HepG2 (cell line): Measurements from ENCODE around the gene GFPT1. TPM values are rescaled to one million over a fixed set of nuclear protein-coding genes. Genes with fewer than 3 reads are reported as not detected.

ENCODE experiments used
- ATAC-seq: fragments of 200-7000 bp; cut with Tn5 transposase; 3 replicates; pipeline ENCODE4 v1.9.1; 2020; ENCODE audit warnings: mild to moderate bottlenecking, moderate library complexity
- BruUV-seq: library from RNA; stranded (reverse); fragments of 400-500 nt; replicated peaks from 2 replicates; lab custom pipeline; 2021; lab: Mats Ljungman, UMichigan
- CTCF ChIA-PET: fragments of 300-600 bp; formaldehyde crosslinking; extraction: SDS; loops from one replicate; lab custom pipeline; 2021; ENCODE audit warnings: low total read pairs, inconsistent platforms, low intra/inter-chr PET ratio; lab: Yijun Ruan, JAX
- POLR2A ChIA-PET: fragments of 350-600 bp; sonication (Branson Sonifier 250); formaldehyde crosslinking; loops from one replicate; lab custom pipeline; 2020; ENCODE audit warnings: antibody characterized with exemption, inconsistent platforms; lab: Yijun Ruan, JAX
- DNase-seq: peaks from one replicate; pipeline ENCODE4 v3.0.0-alpha.2; 2015; ENCODE audit warnings: low spot score
- FAIRE-seq: peaks from 3 replicates; lab custom pipeline; 2011; peaks lifted over from hg19 to GRCh38; lab: Jason Lieb, UNC
- H2AFZ ChIP-seq: one replicate; pipeline ENCODE4 v1.6.1; 2011; ENCODE audit warnings: low read length, inconsistent platforms
- H3K27ac ChIP-seq: fragments of 300-600 bp; 3 replicates; pipeline ENCODE4 v1.8.0; 2011; ENCODE audit warnings: mixed run types, mild to moderate bottlenecking, mixed read lengths, low read length, inconsistent platforms; ENCODE audit not compliant: insufficient read depth; ENCODE audit errors: extremely low read length
- H3K27me3 ChIP-seq, 2 experiments: fragments of 200-600 bp in 1 of 2; 2 replicates in 1 of 2; 3 replicates in 1 of 2; pipeline versions ENCODE4 v1.6.0 to v1.8.0; 2011; ENCODE audit warnings: low read length in 2 of 2, mild to moderate bottlenecking in 2 of 2, moderate library complexity in 2 of 2, inconsistent platforms in 1 of 2; ENCODE audit not compliant: insufficient read depth in 2 of 2, control insufficient read depth in 1 of 2
- H3K36me3 ChIP-seq, 2 experiments: fragments of 200-600 bp in 1 of 2; replicated peaks in 1 of 2; 2 replicates in 1 of 2; 3 replicates in 1 of 2; pipeline versions ENCODE4 v1.5.1 to v1.8.0; 2011; ENCODE audit warnings: low read length in 2 of 2, inconsistent platforms in 1 of 2; ENCODE audit not compliant: insufficient read depth in 2 of 2, control insufficient read depth in 1 of 2
- H3K4me1 ChIP-seq: 2 replicates; pipeline ENCODE4 v1.5.1; 2012; ENCODE audit warnings: low read length, inconsistent platforms; ENCODE audit not compliant: insufficient read depth
- H3K4me2 ChIP-seq: 2 replicates; pipeline ENCODE4 v1.6.0; 2011; ENCODE audit warnings: low read depth, low read length, inconsistent platforms
- H3K4me3 ChIP-seq, 3 experiments: fragments of 200-600 bp in 1 of 3; sonication (generic), shearing (Covaris generic) in 1 of 3; replicated peaks in 1 of 3; 2 replicates each; pipeline ENCODE4 v1.5.1; 2011 to 2016; ENCODE audit warnings: low read length in 3 of 3, inconsistent platforms in 2 of 3, low read depth in 2 of 3, mild to moderate bottlenecking in 2 of 3, control low read depth in 1 of 3, mixed read lengths in 1 of 3; ENCODE audit not compliant: insufficient read depth in 1 of 3
- H3K79me2 ChIP-seq: one replicate; pipeline ENCODE4 v1.6.1; 2011; ENCODE audit warnings: low read length, inconsistent platforms; ENCODE audit not compliant: insufficient read depth
- H3K9ac ChIP-seq: 2 replicates; pipeline ENCODE4 v1.6.0; 2011; ENCODE audit warnings: mild to moderate bottlenecking, low read depth, low read length, inconsistent platforms; ENCODE audit not compliant: insufficient read depth
- H3K9me3 ChIP-seq: 2 replicates; pipeline ENCODE4 v1.5.1; 2012; ENCODE audit warnings: mild to moderate bottlenecking, low read length
- H4K20me1 ChIP-seq: 2 replicates; pipeline ENCODE4 v1.6.0; 2011; ENCODE audit warnings: inconsistent platforms, mild to moderate bottlenecking, low read length, moderate library complexity; ENCODE audit not compliant: insufficient read depth
- E2F2 ChIP-seq: sonication (generic); formaldehyde crosslinking; IDR thresholded peaks from 2 replicates; pipeline ENCODE4 v1.4.0; 2020; ENCODE audit warnings: missing genetic modification reagents, borderline replicate concordance
- SNAPC4 ChIP-seq: sonication (generic); formaldehyde crosslinking; IDR thresholded peaks from 2 replicates; pipeline ENCODE4 v1.4.0; 2020; ENCODE audit warnings: mild to moderate bottlenecking, missing genetic modification reagents
- ZNF232 ChIP-seq: sonication (generic); formaldehyde crosslinking; IDR thresholded peaks from 2 replicates; pipeline ENCODE4 v1.4.0; 2020; ENCODE audit warnings: missing genetic modification reagents, borderline replicate concordance
- in situ Hi-C: cut with HindIII; loops from 2 replicates; pipeline ENCODE4 v1.10.0; 2017; ENCODE audit warnings: low pct_unique_long_range_greater_than_20kb; ENCODE audit not compliant: extremely low pct_ligation_motif_present
- intact Hi-C: fragments of 100-400 bp; cut with micrococcal nuclease; formaldehyde crosslinking; loops from one replicate; pipeline ENCODE4 v1.10.0; 2022; ENCODE audit not compliant: unreplicated experiment
- polyA plus RNA-seq, 8 experiments: library from polyadenylated mRNA; depleted of rRNA in 3 of 8; stranded (reverse) in 7 of 8; unstranded in 1 of 8; fragments of >200 nt; fragmentation: Illumina TruSeq in 4 of 8; extraction: Trizol in 4 of 8; gene quantifications; 2 replicates each; pipeline versions ENCODE4 v1.2.1 to v1.2.3, GENCODE V29; 2011 to 2016; ENCODE audit warnings: low read depth in 4 of 8, missing spikeins in 1 of 8, mixed read lengths in 1 of 8; ENCODE audit not compliant: insufficient read depth in 1 of 8
- total RNA-seq, 5 experiments: library from RNA; depleted of rRNA; stranded (reverse); fragments of >200 nt; fragmentation: Illumina TruSeq; extraction: Trizol; gene quantifications; 2 replicates each; pipeline ENCODE4 v1.2.3, GENCODE V29; 2016; ENCODE audit warnings: low read depth in 1 of 5

Gene GFPT1
- total and polyA plus RNA-seq, 2 of the 13 experiments (the other 11 are each of a cell fraction or from before 2014, with no cell fraction given) = 24.0 to 84.9 TPM

- ChIA-PET CTCF (no interaction called here), POLR2A (no interaction called here)
- intact Hi-C loops = no loop called here
- H3K4me3 ChIP-seq = no peak overlapping the region
- no TSS peak for BruUV-seq
- no peaks in the 10 kb centered on the region for H3K79me2 ChIP-seq
- FAIRE-seq = no peak
- ATAC-seq = no peak
- in situ Hi-C loops = no loop called here
- no peaks in the 10 kb centered on the region for H3K27me3 ChIP-seq
- H3K36me3 ChIP-seq = peaks cover 40 to 93% of the 10 kb centered on the region in 2 experiments
- TF ChIP-seq E2F2 = no peak
- TF ChIP-seq SNAPC4 (CRISPR knock-in tag) = no peak
- no peak for TF ChIP-seq ZNF232 (CRISPR knock-in tag)
- H3K4me2 ChIP-seq = no peak overlapping the region
- no peaks in the 10 kb centered on the region for H3K9me3 ChIP-seq
- peaks cover 11% of the 10 kb centered on the region for H3K4me1 ChIP-seq
- H3K9ac ChIP-seq = no peak overlapping the region
- H2AFZ ChIP-seq = no peak overlapping the region
- no peak overlapping the region for H3K27ac ChIP-seq
- H4K20me1 ChIP-seq = no peaks in the 10 kb centered on the region
- DNase-seq = no peak
Measured at GRCh38 chr2:69344305-69344704, 42.7 kb downstream of the GFPT1 start.
